NCI-H226 (cell line): ENCODE data around the gene CCDC74B.
"Not testable (repeated sequence)": the region's sequence is repeated elsewhere in the genome, so short reads cannot be mapped to it uniquely, and the experiment has no call there.

Experiments
- DNase-seq: peaks from one replicate; pipeline ENCODE4 v3.0.0-alpha.2; 2015

Gene CCDC74B

GRCh38 chr2:130145006-130145414 lies at the start of gene CCDC74B:
CCDC74B (minus strand) TSS chr2:130145112; CDS start chr2:130144996, 116 bp downstream.
- DNase-seq = not testable (repeated sequence)

GRCh38 chr2:130193824-130194223 lies 48.9 kb upstream of the CCDC74B start:
- DNase-seq = not testable (repeated sequence)

- not testable (repeated sequence) for DNase-seq
Observed at GRCh38 chr2:130192451-130192850, 47.5 kb upstream of the CCDC74B start.

- DNase-seq = not testable (repeated sequence)
Observed at GRCh38 chr2:130191319-130191718, 46.4 kb upstream of the CCDC74B start.

- DNase-seq = no peak
Observed at GRCh38 chr2:130190237-130190636, 45.3 kb upstream of the CCDC74B start.

GRCh38 chr2:130188958-130189357 lies 44.0 kb upstream of the CCDC74B start:
- not testable (repeated sequence) for DNase-seq

GRCh38 chr2:130187859-130188792 lies 43.2 kb upstream of the CCDC74B start:
- not testable (repeated sequence) for DNase-seq

GRCh38 chr2:130187268-130187667 lies 42.4 kb upstream of the CCDC74B start:
- no peak for DNase-seq

- no peak for DNase-seq
Observed at GRCh38 chr2:130186391-130186790, 41.5 kb upstream of the CCDC74B start.

GRCh38 chr2:130185896-130186295 lies 41.0 kb upstream of the CCDC74B start:
- no peak for DNase-seq

- DNase-seq = no peak
Observed at GRCh38 chr2:130185436-130185835, 40.5 kb upstream of the CCDC74B start.

- DNase-seq = no peak
Observed at GRCh38 chr2:130183512-130184373, 38.8 kb upstream of the CCDC74B start.

- DNase-seq = not testable (repeated sequence)
Observed at GRCh38 chr2:130182826-130183511, 38.1 kb upstream of the CCDC74B start.

GRCh38 chr2:130181880-130182682 lies 37.2 kb upstream of the CCDC74B start, which contains the start of gene MZT2B:
MZT2B (plus strand) TSS chr2:130182262; CDS start chr2:130182283, 21 bp downstream.
- DNase-seq = peak; percentile 77

GRCh38 chr2:130181325-130181879 lies 36.5 kb upstream of the CCDC74B start, which contains the start of gene SMPD4:
SMPD4 (minus strand) TSS chr2:130181602; CDS start chr2:130176592, 5,010 bp downstream.
- peak; percentile 95 for DNase-seq

GRCh38 chr2:130180404-130181324 lies 35.8 kb upstream of the CCDC74B start:
- not testable (repeated sequence) for DNase-seq

GRCh38 chr2:130174866-130175265 lies 30.0 kb upstream of the CCDC74B start:
- DNase-seq = not testable (repeated sequence)

GRCh38 chr2:130169896-130170295 lies 25.0 kb upstream of the CCDC74B start:
- DNase-seq = no peak

- DNase-seq = not testable (repeated sequence)
Observed at GRCh38 chr2:130169163-130169562, 24.3 kb upstream of the CCDC74B start.

- not testable (repeated sequence) for DNase-seq
Observed at GRCh38 chr2:130166611-130167010, 21.7 kb upstream of the CCDC74B start.
